ENCODE results near the gene TEX29.

TEX29 gene

GRCh38 chr13:111317042-111317550, 3.3 kb upstream of the TEX29 start:
- intact Hi-C loops (cut with DNase I) = no loop called here
- peak in 3 of 42 donors; percentile 25 to 40 (median 35) for DNase-seq

- intact Hi-C loops (cut with DNase I) = no loop called here
- DNase-seq = peak in 3 of 42 donors; percentile 31 to 37 (median 35)
Observed at GRCh38 chr13:111317571-111318345, 2.7 kb upstream of the TEX29 start.

GRCh38 chr13:111318386-111318785, 2.1 kb upstream of the TEX29 start:
- intact Hi-C loops (cut with DNase I) = no loop called here
- DNase-seq = peak in 2 of 42 donors; percentile 19 to 37

- peak in 2 of 42 donors; percentile 21 to 22 for DNase-seq
Observed at GRCh38 chr13:111319521-111319920, 921 bp upstream of the TEX29 start.

GRCh38 chr13:111322001-111322915, 1.8 kb downstream of the TEX29 start:
- intact Hi-C loops (cut with DNase I) = no loop called here
- DNase-seq = peak in 2 of 42 donors; percentile 26 to 39

More at GRCh38 chr13:111319521-111319920, 921 bp upstream of the TEX29 start:
- intact Hi-C loops (cut with DNase I) = no loop called here

- peak in 1 of 42 donors; percentile 26 for DNase-seq
- intact Hi-C loops (cut with DNase I) = no loop called here
Observed at GRCh38 chr13:111322916-111323331, 2.5 kb downstream of the TEX29 start.

- peak in 1 of 42 donors; percentile 36 for DNase-seq
- intact Hi-C loops (cut with DNase I) = no loop called here
Observed at GRCh38 chr13:111323549-111323948, 3.1 kb downstream of the TEX29 start.

- peak in 2 of 42 donors; percentile 41 to 43 for DNase-seq
- intact Hi-C loops (cut with DNase I) = no loop called here
Observed at GRCh38 chr13:111323950-111324651, 3.7 kb downstream of the TEX29 start.

GRCh38 chr13:111324736-111325135, 4.3 kb downstream of the TEX29 start:
- intact Hi-C loops (cut with DNase I) = no loop called here
- peak in 7 of 42 donors; percentile 35 to 48 (median 41) for DNase-seq

GRCh38 chr13:111325146-111325890, 4.9 kb downstream of the TEX29 start:
- intact Hi-C loops (cut with DNase I) = no loop called here
- DNase-seq = peak in 1 of 42 donors; percentile 34

GRCh38 chr13:111325941-111326620, 5.6 kb downstream of the TEX29 start:
- intact Hi-C loops (cut with DNase I) = no loop called here
- DNase-seq = peak in 1 of 42 donors; percentile 21

GRCh38 chr13:111326621-111326965, 6.2 kb downstream of the TEX29 start:
- peak in 1 of 42 donors; percentile 29 for DNase-seq
- intact Hi-C loops (cut with DNase I) = no loop called here

GRCh38 chr13:111326981-111327642, 6.7 kb downstream of the TEX29 start:
- DNase-seq = peak in 1 of 42 donors; percentile 29
- intact Hi-C loops (cut with DNase I) = no loop called here

- intact Hi-C loops (cut with DNase I) = no loop called here
- DNase-seq = peak in 1 of 42 donors; percentile 30
Observed at GRCh38 chr13:111327730-111328573, 7.5 kb downstream of the TEX29 start.

GRCh38 chr13:111328574-111329410, 8.3 kb downstream of the TEX29 start:
- intact Hi-C loops (cut with DNase I) = no loop called here
- DNase-seq = peak in 1 of 42 donors; percentile 17

Measured in head of caudate nucleus (tissue), 42 donors.